ENCODE measurements around the gene LRP5. TPM values are rescaled to one million over a fixed set of nuclear protein-coding genes. Genes with fewer than 3 reads are reported as not detected.

LRP5 gene
- total and polyA plus RNA-seq, 2 experiments from 2014 or later = 43.9 to 54.3 TPM

- peaks cover 96% of the 10 kb centered on the region for H4K20me1 ChIP-seq (ENCODE audit: insufficient read depth, poor library complexity, severe bottlenecking)
- H3K9me2 ChIP-seq (replicated peaks; ENCODE audit: insufficient read depth) = no peaks in the 10 kb centered on the region
- TF ChIP-seq EZH2 (IDR thresholded peaks at IDR 0.05; ENCODE audit: borderline replicate concordance) (no peak), CTCF (IDR thresholded peaks at IDR 0.05; ENCODE audit: poor library complexity) (no peak), EZH2phosphoT487 (IDR thresholded peaks at IDR 0.05; ENCODE audit: low read depth, severe bottlenecking, unreplicated experiment) (no peak)
- no peaks in the 10 kb centered on the region for H3K36me3 ChIP-seq (replicated peaks; ENCODE audit: insufficient read depth, low read depth)
- 93% methylated on average over 4 of the region's 4 CpGs for WGBS (ENCODE audit: low lambda C conversion rate, missing lambda C conversion rate)
- peaks cover 25% of the 10 kb centered on the region for H3K4me1 ChIP-seq (ENCODE audit: insufficient read depth)
- no peaks in the 10 kb centered on the region for H3K27me3 ChIP-seq
- H2AFZ ChIP-seq = no peak overlapping the region
- H3K4me3 ChIP-seq = no peak overlapping the region
- H3K79me2 ChIP-seq = peaks cover 98% of the 10 kb centered on the region
- H3K9me3 ChIP-seq (ENCODE audit: low read depth) = no peaks in the 10 kb centered on the region
- H3K4me2 ChIP-seq = no peak overlapping the region
- DNase-seq (ENCODE audit: low spot score) = no peak
- no peak overlapping the region for H3K27ac ChIP-seq
Measured at GRCh38 chr11:68470304-68470811, 158.0 kb downstream of the LRP5 start.

GRCh38 chr11:68471360-68472340, 159.3 kb downstream of the LRP5 start:
- Histone ChIP-seq H4K20me1 (ENCODE audit: insufficient read depth, poor library complexity, severe bottlenecking) (peaks cover 84% of the 10 kb centered on the region), H3K9me3 (ENCODE audit: low read depth) (no peaks in the 10 kb centered on the region), H2AFZ (no peak overlapping the region), H3K36me3 (replicated peaks; ENCODE audit: insufficient read depth, low read depth) (no peaks in the 10 kb centered on the region), H3K4me3 (no peak overlapping the region), H3K9me2 (replicated peaks; ENCODE audit: insufficient read depth) (no peaks in the 10 kb centered on the region), H3K27me3 (no peaks in the 10 kb centered on the region), H3K79me2 (peaks cover 92% of the 10 kb centered on the region), H3K4me2 (no peak overlapping the region), H3K27ac (no peak overlapping the region), H3K4me1 (ENCODE audit: insufficient read depth) (peaks cover 17% of the 10 kb centered on the region)
- TF ChIP-seq CTCF (IDR thresholded peaks at IDR 0.05; ENCODE audit: poor library complexity) (no peak), EZH2 (IDR thresholded peaks at IDR 0.05; ENCODE audit: borderline replicate concordance) (no peak), EZH2phosphoT487 (IDR thresholded peaks at IDR 0.05; ENCODE audit: low read depth, severe bottlenecking, unreplicated experiment) (no peak)
- DNase-seq (ENCODE audit: low spot score) = no peak
- WGBS (ENCODE audit: low lambda C conversion rate, missing lambda C conversion rate) = 91% methylated on average over 17 of the region's 17 CpGs

GRCh38 chr11:68472778-68473177, 160.4 kb downstream of the LRP5 start:
- Histone ChIP-seq H3K27me3 (no peaks in the 10 kb centered on the region), H3K4me3 (no peak overlapping the region), H3K4me1 (ENCODE audit: insufficient read depth) (peaks cover 17% of the 10 kb centered on the region), H3K27ac (no peak overlapping the region), H3K79me2 (peaks cover 92% of the 10 kb centered on the region), H4K20me1 (ENCODE audit: insufficient read depth, poor library complexity, severe bottlenecking) (peaks cover 84% of the 10 kb centered on the region), H2AFZ (no peak overlapping the region), H3K36me3 (replicated peaks; ENCODE audit: insufficient read depth, low read depth) (no peaks in the 10 kb centered on the region), H3K9me3 (ENCODE audit: low read depth) (no peaks in the 10 kb centered on the region), H3K4me2 (no peak overlapping the region), H3K9me2 (replicated peaks; ENCODE audit: insufficient read depth) (no peaks in the 10 kb centered on the region)
- TF ChIP-seq EZH2 (IDR thresholded peaks at IDR 0.05; ENCODE audit: borderline replicate concordance) = no peak
- TF ChIP-seq CTCF (IDR thresholded peaks at IDR 0.05; ENCODE audit: poor library complexity) = no peak
- no peak for TF ChIP-seq EZH2phosphoT487 (IDR thresholded peaks at IDR 0.05; ENCODE audit: low read depth, severe bottlenecking, unreplicated experiment)
- WGBS (ENCODE audit: low lambda C conversion rate, missing lambda C conversion rate) = 97% methylated on average over 2 of the region's 2 CpGs
- DNase-seq (ENCODE audit: low spot score) = no peak
